Activated CD8-positive, alpha-beta memory T cell treated with anti-CD3 and anti-CD28 coated beads, Interleukin-2, amount 50 U/mL, for 48 hours (primary cell): ENCODE measurements around the gene MIEF1.

ENCODE experiments used
- DNase-seq: peaks from one replicate; pipeline ENCODE4 v3.0.0-alpha.2; 2020

Gene MIEF1

GRCh38 chr22:39471381-39472141 lies 30.5 kb upstream of the MIEF1 start:
- no peak for DNase-seq

DNA sequence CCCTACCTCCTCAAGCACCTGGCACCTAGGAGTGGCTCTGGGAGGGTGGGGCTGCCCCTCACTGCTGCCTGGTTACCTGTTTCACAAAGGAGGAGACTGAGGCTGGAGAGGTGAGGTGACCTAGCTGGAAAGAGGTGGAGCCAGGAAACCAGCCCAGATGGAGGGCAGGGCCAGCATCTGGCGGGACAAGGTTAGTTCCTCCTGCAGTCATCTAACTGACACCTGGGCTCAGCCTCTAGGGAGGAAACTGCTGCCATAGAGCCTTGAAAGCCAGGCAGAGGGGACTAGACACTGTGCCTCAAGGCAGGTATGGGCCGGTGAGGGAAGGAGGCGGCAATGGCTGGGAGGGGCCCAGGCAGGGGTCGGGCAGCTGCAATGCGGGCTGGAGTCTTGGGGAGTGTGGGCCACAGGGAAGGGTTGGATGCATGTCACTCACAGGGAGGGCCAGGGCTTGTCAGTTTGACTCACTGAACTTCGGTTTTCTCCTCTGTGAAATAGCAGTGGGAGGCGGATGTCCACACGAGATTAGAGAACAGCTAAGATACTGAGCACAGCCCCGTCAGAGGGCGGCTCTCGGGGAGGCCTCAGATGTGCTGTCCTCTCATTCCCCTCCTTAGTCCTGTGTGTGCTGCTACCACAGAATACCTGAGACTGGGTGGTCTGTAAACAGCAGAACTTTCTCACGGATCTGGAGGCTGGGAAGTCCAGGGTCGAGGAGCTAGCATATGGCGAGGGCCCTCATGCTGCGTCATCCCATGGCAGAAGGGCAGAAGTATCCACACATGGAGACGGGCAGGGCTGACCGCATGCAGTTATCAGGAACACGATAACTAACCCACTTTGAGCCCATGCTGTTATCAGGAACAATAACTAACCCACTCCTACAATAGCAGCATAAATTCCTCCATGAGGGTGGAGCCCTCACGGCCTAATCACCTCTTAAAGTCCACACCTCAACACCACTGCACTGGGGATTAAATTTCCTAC lies 29.2 kb upstream of the MIEF1 start:
- no peak for DNase-seq

GRCh38 chr22:39473851-39474250 lies 28.2 kb upstream of the MIEF1 start:
- DNase-seq, result no peak

GRCh38 chr22:39474351-39475111 lies 27.6 kb upstream of the MIEF1 start:
- no peak for DNase-seq

GRCh38 chr22:39475337-39475736 lies 26.8 kb upstream of the MIEF1 start:
- DNase-seq, result no peak

DNA sequence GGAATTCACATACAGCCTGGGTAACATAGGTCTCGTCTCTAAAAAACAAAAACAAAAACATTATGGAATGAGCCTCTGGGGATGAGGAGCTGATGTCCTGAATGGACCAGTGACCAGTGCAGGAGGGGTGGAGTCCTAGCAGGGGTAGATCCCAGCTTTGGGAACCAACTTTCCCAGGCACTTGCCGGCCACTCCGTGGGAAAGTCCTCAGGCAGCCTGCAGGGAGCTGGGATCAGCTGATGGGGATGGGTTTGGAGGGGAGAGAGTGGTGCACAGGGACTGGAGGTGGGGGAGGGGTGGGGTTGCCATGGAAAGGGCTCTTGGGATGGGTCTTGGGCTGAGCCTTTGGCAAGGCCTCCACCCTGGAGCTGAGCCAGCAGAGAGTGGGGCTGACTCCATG lies 26.2 kb upstream of the MIEF1 start:
- DNase-seq, result no peak

GRCh38 chr22:39476664-39477063 lies 25.4 kb upstream of the MIEF1 start:
- DNase-seq, result no peak

DNA sequence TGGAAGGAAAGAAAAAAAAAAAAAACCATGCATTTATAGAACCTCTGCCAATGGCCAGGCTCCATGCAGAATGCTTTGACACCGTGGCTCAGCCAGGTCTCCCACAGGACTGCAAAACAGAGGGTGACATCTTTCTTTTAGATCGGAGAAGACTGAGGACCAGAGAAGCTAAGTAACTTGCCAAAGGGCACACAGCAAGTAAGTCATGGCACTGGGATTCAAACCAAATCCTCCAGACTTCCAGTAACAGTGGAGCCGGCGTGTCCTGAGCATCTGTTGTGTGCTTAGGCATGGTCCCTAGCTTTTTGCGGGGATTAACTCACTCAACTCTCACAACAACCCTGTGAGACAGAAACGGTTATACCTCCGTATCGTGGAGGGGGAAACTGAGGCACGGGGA lies 24.5 kb upstream of the MIEF1 start:
- DNase-seq, result no peak

DNA sequence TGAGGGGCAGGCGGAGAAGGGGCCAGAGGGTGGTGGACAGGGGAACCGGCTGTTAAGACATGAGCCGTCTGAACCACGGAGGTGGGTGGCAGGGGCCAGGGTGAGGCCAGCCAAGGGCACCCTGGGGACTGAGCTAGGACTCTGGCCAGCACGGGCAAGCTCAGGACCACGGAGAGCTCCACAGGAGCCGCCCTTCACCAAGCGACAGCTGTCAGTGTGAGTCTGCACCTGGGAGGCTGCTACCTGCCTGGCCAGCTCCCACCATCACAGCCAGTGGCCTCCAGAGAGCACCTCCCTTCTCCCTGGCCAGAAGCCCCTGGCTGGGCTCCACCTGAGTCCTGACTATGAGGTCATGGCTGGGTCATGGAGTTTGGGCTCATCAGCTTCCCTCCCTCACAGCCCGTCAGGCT lies 23.6 kb upstream of the MIEF1 start:
- DNase-seq, result no peak

DNA sequence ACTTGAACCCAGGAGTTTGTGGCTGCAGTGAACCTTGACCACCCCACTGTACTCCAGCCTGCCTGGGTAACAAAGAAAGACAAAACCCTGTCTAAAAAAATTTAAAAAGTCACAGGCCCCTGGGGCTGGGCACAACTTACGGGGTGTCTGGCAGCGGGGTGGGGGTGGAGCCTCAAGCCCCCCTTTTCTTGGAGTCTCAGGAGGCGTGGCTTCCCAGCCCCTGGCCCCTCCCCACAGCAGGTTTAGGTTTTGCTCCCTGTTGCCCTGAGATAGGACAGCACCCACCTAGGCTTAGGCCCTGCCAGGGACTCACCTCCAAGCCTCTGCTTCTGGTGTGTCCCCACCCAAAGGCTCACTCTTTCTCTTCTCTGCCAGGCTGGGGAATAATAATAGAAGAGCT lies 22.8 kb upstream of the MIEF1 start:
- DNase-seq, result no peak

- no peak for DNase-seq
These were observed 21.5 kb upstream of the MIEF1 start for GRCh38 chr22:39480557-39480956.

DNA sequence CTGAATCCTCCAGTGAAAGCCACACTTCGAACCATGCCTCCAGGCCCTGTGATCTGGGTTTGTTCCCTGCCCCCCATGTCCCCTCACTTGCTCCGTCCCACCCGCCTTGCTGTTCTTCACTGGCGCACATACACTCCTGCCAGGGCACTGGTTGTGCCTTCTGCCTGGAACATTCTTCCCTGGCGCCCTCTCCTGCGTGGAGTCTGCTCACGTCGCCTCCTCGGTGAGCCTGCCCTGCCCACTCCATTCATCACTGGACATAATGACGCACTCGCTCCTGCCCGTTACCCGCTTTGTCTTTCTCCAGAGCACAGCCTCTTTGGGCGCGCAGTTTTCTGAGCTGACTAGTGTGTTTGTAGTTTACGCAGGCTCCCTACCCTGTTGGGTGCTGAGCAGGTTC lies 21.0 kb upstream of the MIEF1 start:
- DNase-seq, result no peak

- DNase-seq, result no peak
These were observed 20.5 kb upstream of the MIEF1 start for GRCh38 chr22:39481595-39481994.

DNA sequence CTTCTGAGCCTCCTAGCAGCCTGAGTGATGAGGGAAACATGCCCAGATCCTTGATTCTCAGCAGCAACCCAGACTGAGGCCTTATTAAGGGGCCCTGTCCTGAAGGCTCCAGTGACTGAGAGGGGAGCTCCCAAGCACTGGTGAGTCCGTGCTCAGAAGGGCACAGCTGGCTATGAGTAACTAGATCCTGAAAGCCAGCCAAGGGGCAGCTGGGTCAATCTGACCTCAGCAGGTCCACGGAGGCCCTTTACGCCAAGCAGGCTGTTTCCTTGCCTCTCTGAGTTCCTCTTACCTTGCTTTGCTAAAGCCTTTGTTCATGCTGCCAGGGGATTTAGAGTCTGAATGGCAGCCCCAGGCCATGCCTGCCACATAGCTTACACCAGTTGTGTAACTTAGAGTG lies 19.3 kb upstream of the MIEF1 start:
- no peak for DNase-seq

DNA sequence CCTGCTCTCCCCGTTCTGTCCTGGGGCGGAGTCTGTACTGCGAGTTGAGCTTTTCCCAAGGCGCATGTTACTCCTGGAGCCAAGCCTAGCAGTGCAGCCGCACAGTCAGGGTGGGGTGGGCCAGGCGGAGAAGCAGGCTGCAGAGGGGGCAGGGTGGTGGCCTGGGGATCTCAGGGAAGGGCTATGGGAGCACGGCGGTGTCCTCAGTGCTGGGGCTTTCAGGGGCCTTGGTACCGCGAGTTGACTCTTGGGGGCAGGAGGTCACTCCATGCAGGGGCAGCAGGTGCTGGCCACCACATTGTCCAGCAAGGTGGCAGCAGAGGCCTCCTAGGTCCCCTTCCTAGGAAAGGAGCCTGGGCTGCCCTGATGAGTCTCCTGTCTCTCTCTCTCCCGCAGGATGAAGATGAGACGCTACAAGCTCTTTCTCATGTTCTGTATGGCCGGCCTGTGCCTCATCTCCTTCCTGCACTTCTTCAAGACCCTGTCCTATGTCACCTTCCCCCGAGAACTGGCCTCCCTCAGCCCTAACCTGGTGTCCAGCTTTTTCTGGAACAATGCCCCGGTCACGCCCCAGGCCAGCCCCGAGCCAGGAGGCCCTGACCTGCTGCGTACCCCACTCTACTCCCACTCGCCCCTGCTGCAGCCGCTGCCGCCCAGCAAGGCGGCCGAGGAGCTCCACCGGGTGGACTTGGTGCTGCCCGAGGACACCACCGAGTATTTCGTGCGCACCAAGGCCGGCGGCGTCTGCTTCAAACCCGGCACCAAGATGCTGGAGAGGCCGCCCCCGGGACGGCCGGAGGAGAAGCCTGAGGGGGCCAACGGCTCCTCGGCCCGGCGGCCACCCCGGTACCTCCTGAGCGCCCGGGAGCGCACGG lies 14.9 kb upstream of the MIEF1 start:
- no peak for DNase-seq

- no peak for DNase-seq
These were observed 14.1 kb upstream of the MIEF1 start for GRCh38 chr22:39487826-39488520.

DNA sequence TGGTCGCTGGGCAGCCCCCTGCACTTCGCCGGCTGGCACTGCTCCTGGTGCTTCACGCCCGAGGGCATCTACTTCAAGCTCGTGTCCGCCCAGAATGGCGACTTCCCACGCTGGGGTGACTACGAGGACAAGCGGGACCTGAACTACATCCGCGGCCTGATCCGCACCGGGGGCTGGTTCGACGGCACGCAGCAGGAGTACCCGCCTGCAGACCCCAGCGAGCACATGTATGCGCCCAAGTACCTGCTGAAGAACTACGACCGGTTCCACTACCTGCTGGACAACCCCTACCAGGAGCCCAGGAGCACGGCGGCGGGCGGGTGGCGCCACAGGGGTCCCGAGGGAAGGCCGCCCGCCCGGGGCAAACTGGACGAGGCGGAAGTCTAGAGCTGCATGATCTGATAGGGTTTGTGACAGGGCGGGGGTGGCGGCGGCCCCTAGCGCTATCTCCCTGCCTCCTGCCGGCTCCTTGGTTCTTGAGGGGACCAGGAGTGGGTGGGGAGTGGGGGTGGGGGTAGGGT lies 13.5 kb upstream of the MIEF1 start:
- DNase-seq, result no peak

DNA sequence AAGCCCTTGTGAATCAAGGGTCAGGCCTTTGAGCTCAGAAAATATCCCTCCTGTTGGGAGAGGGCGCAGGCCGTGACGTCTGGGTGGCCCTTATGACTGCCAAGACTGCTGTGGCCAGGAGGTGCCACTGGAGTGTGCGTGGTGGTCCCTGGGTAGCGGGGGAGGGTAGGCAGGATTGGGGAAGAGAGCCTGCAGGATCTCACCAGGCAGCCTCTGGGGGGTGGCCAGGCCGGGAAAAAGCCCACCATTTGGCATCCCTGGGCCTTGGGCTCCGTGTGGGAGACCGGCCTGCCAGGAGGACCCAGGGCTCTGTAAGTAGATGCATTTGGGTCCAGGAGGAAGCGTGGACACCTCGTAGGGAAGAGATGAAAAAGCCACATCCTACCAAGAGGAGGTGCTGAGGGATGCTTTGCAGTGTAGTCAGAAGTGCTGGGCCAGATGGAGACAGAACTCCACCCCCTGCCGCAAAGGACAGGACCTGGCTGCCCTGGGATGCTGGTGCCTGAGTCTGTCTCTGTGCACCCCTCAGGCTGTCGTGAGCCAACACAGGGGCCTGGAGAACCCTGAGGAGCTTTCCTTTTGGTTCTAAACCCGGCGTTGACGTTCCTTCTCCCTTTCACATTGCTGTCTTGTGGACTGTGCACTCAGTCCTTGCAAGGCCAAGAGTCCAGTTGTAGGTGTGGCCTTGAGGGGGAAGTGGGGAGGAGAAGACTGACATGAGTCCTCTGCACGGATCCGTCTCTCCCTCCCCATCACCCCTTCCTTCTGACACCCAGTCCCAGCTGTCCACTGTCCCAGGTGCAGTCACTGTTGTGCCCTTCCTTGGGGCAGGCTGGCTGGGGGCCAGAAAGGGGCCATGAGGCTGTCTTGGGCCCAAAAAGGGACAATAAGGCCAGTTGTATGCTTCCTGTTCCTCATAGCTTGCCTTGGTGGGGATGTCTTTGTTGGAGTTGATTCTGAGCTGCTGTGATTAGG lies 12.7 kb upstream of the MIEF1 start:
- no peak for DNase-seq

DNA sequence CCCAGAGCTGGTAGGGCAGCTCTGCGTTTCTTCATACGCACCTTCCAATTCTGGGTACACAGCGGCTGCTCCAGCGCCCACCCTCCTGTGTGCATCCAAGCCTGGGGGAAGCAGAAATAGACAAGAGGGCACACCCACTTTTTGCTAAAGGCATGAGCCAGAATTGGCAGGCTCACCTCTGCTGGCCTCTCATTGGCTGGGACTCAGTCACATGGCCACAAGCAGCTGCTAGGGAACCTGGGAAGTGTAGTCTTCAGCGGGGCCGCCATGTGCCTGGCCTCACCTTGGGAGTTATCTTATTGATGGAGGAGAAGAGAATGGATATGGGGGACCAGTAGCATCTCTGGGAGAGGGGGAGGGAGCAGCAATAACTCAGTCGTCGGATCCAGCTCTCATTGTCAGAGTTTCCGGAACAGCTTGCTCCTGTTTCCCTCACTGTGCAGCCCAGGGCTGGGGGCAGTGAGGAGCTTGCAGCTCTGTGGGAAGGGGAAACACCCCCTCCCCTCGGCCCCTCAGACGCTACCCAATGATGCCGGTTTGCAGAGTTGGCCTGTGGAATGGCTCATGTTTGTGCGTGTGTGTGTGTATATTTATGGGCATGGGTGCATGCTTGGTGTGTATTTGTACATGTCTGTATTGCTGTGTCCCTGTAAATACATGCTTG lies 11.8 kb upstream of the MIEF1 start:
- peak; percentile 85 for DNase-seq
